ENCODE measurements around the gene CMSS1.
"Not testable (repeated sequence)": the region's sequence is repeated elsewhere in the genome, so short reads cannot be mapped to it uniquely, and the experiment has no call there.

CMSS1 gene

GRCh38 chr3:99823723-99824711 is 6.4 kb downstream of the CMSS1 start:
- TF ChIP-seq TAF1 (IDR thresholded peaks at IDR 0.05; ENCODE audit: borderline replicate concordance, low read depth, low read length): no peak
- TF ChIP-seq POLR2AphosphoS5 (IDR thresholded peaks at IDR 0.05; ENCODE audit: low read depth, low read length): no peak
- no peak for DNase-seq (ENCODE audit: insufficient read length)
- FAIRE-seq: no peak

GRCh38 chr3:99825004-99825640 is 7.5 kb downstream of the CMSS1 start:
- no peak for TF ChIP-seq POLR2AphosphoS5 (IDR thresholded peaks at IDR 0.05; ENCODE audit: low read depth, low read length)
- no peak for TF ChIP-seq POLR2A (IDR thresholded peaks at IDR 0.05; ENCODE audit: low read depth, low read length)
- no peak for TF ChIP-seq TAF1 (IDR thresholded peaks at IDR 0.05; ENCODE audit: borderline replicate concordance, low read depth, low read length)
- DNase-seq (ENCODE audit: insufficient read length) (no peak), FAIRE-seq (no peak)

DNA sequence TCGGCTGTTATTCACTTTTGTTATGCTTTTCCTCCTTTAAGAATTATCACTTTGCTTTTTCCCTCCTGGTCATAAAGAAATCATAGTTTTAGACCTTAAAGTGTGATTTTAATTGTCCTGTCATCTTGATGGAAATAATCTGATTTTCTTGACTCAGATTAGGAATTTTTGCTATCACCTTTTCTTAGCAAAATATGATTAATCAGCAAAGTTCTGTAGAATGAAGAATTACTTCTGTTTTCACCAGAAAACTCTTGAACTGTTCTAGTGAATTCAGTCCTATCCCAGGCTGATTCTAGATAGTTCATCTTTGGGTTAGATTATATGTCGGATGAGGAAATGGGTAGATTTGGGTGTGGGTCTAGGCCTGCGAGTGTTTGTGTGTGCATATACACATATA is 12.2 kb downstream of the CMSS1 start:
- TF ChIP-seq POLR2AphosphoS5 (IDR thresholded peaks at IDR 0.05; ENCODE audit: low read depth, low read length) (no peak), POLR2A (IDR thresholded peaks at IDR 0.05; ENCODE audit: low read depth, low read length) (no peak), TAF1 (IDR thresholded peaks at IDR 0.05; ENCODE audit: borderline replicate concordance, low read depth, low read length) (no peak)
- DNase-seq (ENCODE audit: insufficient read length): no peak
- FAIRE-seq: no peak

GRCh38 chr3:99833617-99834205 is 16.0 kb downstream of the CMSS1 start:
- DNase-seq (ENCODE audit: insufficient read length) (no peak), FAIRE-seq (no peak)
- TF ChIP-seq POLR2AphosphoS5 (IDR thresholded peaks at IDR 0.05; ENCODE audit: low read depth, low read length) (no peak), TAF1 (IDR thresholded peaks at IDR 0.05; ENCODE audit: borderline replicate concordance, low read depth, low read length) (no peak), POLR2A (IDR thresholded peaks at IDR 0.05; ENCODE audit: low read depth, low read length) (no peak)

- TF ChIP-seq POLR2A (IDR thresholded peaks at IDR 0.05; ENCODE audit: low read depth, low read length): no peak
- no peak for TF ChIP-seq POLR2AphosphoS5 (IDR thresholded peaks at IDR 0.05; ENCODE audit: low read depth, low read length)
- no peak for TF ChIP-seq TAF1 (IDR thresholded peaks at IDR 0.05; ENCODE audit: borderline replicate concordance, low read depth, low read length)
- FAIRE-seq (no peak), DNase-seq (ENCODE audit: insufficient read length) (no peak)
Measured at GRCh38 chr3:99834211-99834957, 16.7 kb downstream of the CMSS1 start.

GRCh38 chr3:99836681-99837080 is 19.0 kb downstream of the CMSS1 start:
- no peak for DNase-seq (ENCODE audit: insufficient read length)
- TF ChIP-seq POLR2AphosphoS5 (IDR thresholded peaks at IDR 0.05; ENCODE audit: low read depth, low read length) (no peak), POLR2A (IDR thresholded peaks at IDR 0.05; ENCODE audit: low read depth, low read length) (no peak), TAF1 (IDR thresholded peaks at IDR 0.05; ENCODE audit: borderline replicate concordance, low read depth, low read length) (no peak)
- no peak for FAIRE-seq

DNA sequence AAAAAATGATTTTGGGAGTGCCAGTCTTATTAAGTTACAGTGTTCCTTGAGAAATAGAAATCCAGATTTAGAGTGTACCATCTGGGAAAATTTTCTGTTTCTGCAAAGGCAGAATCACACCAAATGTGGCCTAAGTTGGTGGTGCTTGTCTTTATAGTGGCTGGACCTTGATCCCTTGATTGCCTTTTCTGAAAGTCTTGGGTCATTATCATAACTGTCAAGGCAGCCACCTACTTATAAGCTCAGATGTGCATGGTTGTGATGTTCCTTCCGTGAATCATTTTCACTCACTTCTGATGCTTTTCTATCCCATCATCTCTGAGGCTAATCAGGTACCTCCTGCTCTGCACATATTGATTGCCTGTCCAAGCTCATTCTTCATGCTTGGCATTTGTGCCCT is 20.1 kb downstream of the CMSS1 start:
- TF ChIP-seq POLR2A (IDR thresholded peaks at IDR 0.05; ENCODE audit: low read depth, low read length): no peak
- no peak for TF ChIP-seq TAF1 (IDR thresholded peaks at IDR 0.05; ENCODE audit: borderline replicate concordance, low read depth, low read length)
- no peak for TF ChIP-seq POLR2AphosphoS5 (IDR thresholded peaks at IDR 0.05; ENCODE audit: low read depth, low read length)
- DNase-seq (ENCODE audit: insufficient read length) (no peak), FAIRE-seq (no peak)

GRCh38 chr3:99838755-99839154 is 21.1 kb downstream of the CMSS1 start:
- DNase-seq (ENCODE audit: insufficient read length) (no peak), FAIRE-seq (no peak)
- TF ChIP-seq TAF1 (IDR thresholded peaks at IDR 0.05; ENCODE audit: borderline replicate concordance, low read depth, low read length) (no peak), POLR2A (IDR thresholded peaks at IDR 0.05; ENCODE audit: low read depth, low read length) (no peak), POLR2AphosphoS5 (IDR thresholded peaks at IDR 0.05; ENCODE audit: low read depth, low read length) (no peak)

GRCh38 chr3:99839613-99840012 is 22.0 kb downstream of the CMSS1 start:
- TF ChIP-seq POLR2A (IDR thresholded peaks at IDR 0.05; ENCODE audit: low read depth, low read length) (no peak), POLR2AphosphoS5 (IDR thresholded peaks at IDR 0.05; ENCODE audit: low read depth, low read length) (no peak), TAF1 (IDR thresholded peaks at IDR 0.05; ENCODE audit: borderline replicate concordance, low read depth, low read length) (no peak)
- no peak for DNase-seq (ENCODE audit: insufficient read length)
- FAIRE-seq: no peak

GRCh38 chr3:99841949-99842348 is 24.3 kb downstream of the CMSS1 start:
- FAIRE-seq; DNase-seq (ENCODE audit: insufficient read length): not testable (repeated sequence)
